ENCODE results near the gene NKX2-4.
"Not testable (repeated sequence)": the region's sequence is repeated elsewhere in the genome, so short reads cannot be mapped to it uniquely, and the experiment has no call there.

DNA sequence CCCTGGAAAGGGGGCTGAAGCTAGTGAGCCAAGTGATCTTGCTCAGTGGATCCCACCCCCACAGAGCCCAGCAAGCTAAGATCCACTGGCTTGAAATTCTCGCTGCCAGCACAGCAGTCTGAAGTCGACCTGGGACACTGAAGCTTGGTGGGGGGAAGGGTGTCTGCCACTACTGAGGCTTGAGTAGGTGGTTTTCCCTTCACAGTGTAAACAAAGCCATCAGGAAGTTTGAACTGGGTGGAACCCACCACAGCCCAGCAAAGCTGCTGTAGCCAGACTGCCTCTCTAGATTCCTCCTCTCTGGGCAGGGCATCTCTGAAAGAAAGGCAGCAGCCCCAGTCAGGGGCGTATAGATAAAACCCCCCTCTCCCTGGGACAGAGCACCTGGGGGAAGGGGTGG, 16.7 kb upstream of the NKX2-4 start:
- TF ChIP-seq SIN3A (IDR thresholded peaks at IDR 0.05; ENCODE audit: borderline replicate concordance, low read depth, low read length); MEF2A (IDR thresholded peaks at IDR 0.05; ENCODE audit: borderline replicate concordance, low read depth); FOXM1 (IDR thresholded peaks at IDR 0.05; ENCODE audit: low read depth); YY1 (IDR thresholded peaks at IDR 0.05; ENCODE audit: low read depth); EP300 (IDR thresholded peaks at IDR 0.05; ENCODE audit: borderline replicate concordance in 1 of 2, low read depth in 1 of 2, low read length in 1 of 2): not testable (repeated sequence)
- TF ChIP-seq, protein P1, sequence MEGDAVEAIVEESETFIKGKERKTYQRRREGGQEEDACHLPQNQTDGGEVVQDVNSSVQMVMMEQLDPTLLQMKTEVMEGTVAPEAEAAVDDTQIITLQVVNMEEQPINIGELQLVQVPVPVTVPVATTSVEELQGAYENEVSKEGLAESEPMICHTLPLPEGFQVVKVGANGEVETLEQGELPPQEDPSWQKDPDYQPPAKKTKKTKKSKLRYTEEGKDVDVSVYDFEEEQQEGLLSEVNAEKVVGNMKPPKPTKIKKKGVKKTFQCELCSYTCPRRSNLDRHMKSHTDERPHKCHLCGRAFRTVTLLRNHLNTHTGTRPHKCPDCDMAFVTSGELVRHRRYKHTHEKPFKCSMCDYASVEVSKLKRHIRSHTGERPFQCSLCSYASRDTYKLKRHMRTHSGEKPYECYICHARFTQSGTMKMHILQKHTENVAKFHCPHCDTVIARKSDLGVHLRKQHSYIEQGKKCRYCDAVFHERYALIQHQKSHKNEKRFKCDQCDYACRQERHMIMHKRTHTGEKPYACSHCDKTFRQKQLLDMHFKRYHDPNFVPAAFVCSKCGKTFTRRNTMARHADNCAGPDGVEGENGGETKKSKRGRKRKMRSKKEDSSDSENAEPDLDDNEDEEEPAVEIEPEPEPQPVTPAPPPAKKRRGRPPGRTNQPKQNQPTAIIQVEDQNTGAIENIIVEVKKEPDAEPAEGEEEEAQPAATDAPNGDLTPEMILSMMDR (IDR thresholded peaks at IDR 0.05): not testable (repeated sequence)
- TF ChIP-seq, protein P2, sequence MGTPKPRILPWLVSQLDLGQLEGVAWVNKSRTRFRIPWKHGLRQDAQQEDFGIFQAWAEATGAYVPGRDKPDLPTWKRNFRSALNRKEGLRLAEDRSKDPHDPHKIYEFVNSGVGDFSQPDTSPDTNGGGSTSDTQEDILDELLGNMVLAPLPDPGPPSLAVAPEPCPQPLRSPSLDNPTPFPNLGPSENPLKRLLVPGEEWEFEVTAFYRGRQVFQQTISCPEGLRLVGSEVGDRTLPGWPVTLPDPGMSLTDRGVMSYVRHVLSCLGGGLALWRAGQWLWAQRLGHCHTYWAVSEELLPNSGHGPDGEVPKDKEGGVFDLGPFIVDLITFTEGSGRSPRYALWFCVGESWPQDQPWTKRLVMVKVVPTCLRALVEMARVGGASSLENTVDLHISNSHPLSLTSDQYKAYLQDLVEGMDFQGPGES (IDR thresholded peaks at IDR 0.05; ENCODE audit: low read depth, low read length): not testable (repeated sequence)
